Astrocyte of the spinal cord (primary cell): ENCODE measurements around the gene PKN1.

Experiments
- DNase-seq: peaks from one replicate; pipeline ENCODE4 v3.0.0; 2011; ENCODE audit warnings: low read depth, low spot score
- H3K4me3 ChIP-seq: 2 replicates; pipeline ENCODE4 v1.5.1; 2011; ENCODE audit warnings: low read depth, mild to moderate bottlenecking, low read length, moderate library complexity
- CTCF ChIP-seq: IDR thresholded peaks from 2 replicates; pipeline ENCODE4 v1.5.1; 2012; ENCODE audit warnings: low read depth, mild to moderate bottlenecking, low read length, inconsistent platforms
- in situ Hi-C: cut with HindIII; loops from 2 replicates; pipeline ENCODE4 v1.10.0; 2017; ENCODE audit warnings: low sequenced_read_pairs

Gene PKN1

GRCh38 chr19:14510311-14511228 is 77.5 kb downstream of the PKN1 start:
- in situ Hi-C loops, result no loop called here
- peak; percentile 81 for DNase-seq
- TF ChIP-seq CTCF, result no peak
- no peak overlapping the region for H3K4me3 ChIP-seq

- TF ChIP-seq CTCF, result no peak
- in situ Hi-C loops, result no loop called here
- no peak overlapping the region for H3K4me3 ChIP-seq
- no peak for DNase-seq
Observed at GRCh38 chr19:14511229-14511593, 78.1 kb downstream of the PKN1 start.

- no peak overlapping the region for H3K4me3 ChIP-seq
- TF ChIP-seq CTCF, result no peak
- DNase-seq, result no peak
- in situ Hi-C loops, result no loop called here
Observed at GRCh38 chr19:14512406-14512961, 79.4 kb downstream of the PKN1 start.

- no peak overlapping the region for H3K4me3 ChIP-seq
- in situ Hi-C loops, result no loop called here
- no peak for DNase-seq
- TF ChIP-seq CTCF, result no peak
Observed at GRCh38 chr19:14514215-14514863, 81.2 kb downstream of the PKN1 start.

- TF ChIP-seq CTCF, result no peak
- in situ Hi-C loops, result no loop called here
- no peak for DNase-seq
- peak overlapping the region; percentile 68 for H3K4me3 ChIP-seq
Observed at GRCh38 chr19:14515501-14516047, 82.5 kb downstream of the PKN1 start.

GRCh38 chr19:14516048-14516534 is 83.0 kb downstream of the PKN1 start:
- H3K4me3 ChIP-seq, result peak overlapping the region; percentile 68
- DNase-seq, result no peak
- in situ Hi-C loops, result no loop called here
- TF ChIP-seq CTCF, result no peak
